Measurements from ENCODE around the gene RANBP3. TPM values are rescaled to one million over a fixed set of nuclear protein-coding genes. Genes with fewer than 3 reads are reported as not detected.

RANBP3 gene
- polyA plus RNA-seq, 1 of the 3 experiments (the other 2 are of a cell fraction), result 84.0 TPM

- 79% methylated on average over 5 of the region's 5 CpGs for WGBS (ENCODE audit: low lambda C conversion rate)
- POLR2A ChIA-PET, result interaction anchor here (0.7 kb wide), 1 partner anchor 34 kb away, joined by 3 read pairs; no protein-coding TSS in a partner anchor
- CTCF ChIA-PET, result interaction anchor here (1.2 to 3.2 kb wide), 6 partner anchors 17 to 143 kb away, joined by 3 to 10 read pairs (median 5); partner anchors contain the start of gene DUS3L
- Histone ChIP-seq H3K9me2 (no peaks in the 10 kb centered on the region), H3K4me3 (ENCODE audit: low read depth in 2 of 2, low read length in 1 of 2) (no peak overlapping the region), H4K20me1 (ENCODE audit: insufficient read depth) (peaks cover 23% of the 10 kb centered on the region; the same call in 1 of the 2 replicates), H3K79me2 (ENCODE audit: insufficient read depth) (peaks cover 21% of the 10 kb centered on the region; the same call in 1 of the 2 replicates), H3K9ac (no peak overlapping the region), H3K9me3 (no peaks in the 10 kb centered on the region), H3K4me1 (ENCODE audit: control insufficient read depth in 1 of 2, insufficient read depth in 2 of 2, low read depth in 1 of 2, low read length in 1 of 2) (peaks cover 13 to 71% of the 10 kb centered on the region in 2 experiments), H3K4me2 (no peak overlapping the region), H3K27ac (ENCODE audit: low read depth in 2 of 2, low read length in 1 of 2) (peak overlapping the region in 1 of 2 experiments; percentile 94; a peak in 2 of 4 replicates), H3K36me3 (replicated peaks in 1 of 2; ENCODE audit: control insufficient read depth in 1 of 2, insufficient read depth in 2 of 2, low read length in 1 of 2) (peaks cover 18 to 40% of the 10 kb centered on the region in 2 experiments), H3K27me3 (ENCODE audit: insufficient read depth) (no peaks in the 10 kb centered on the region), H2AFZ (ENCODE audit: low read depth) (no peak overlapping the region), H3F3A (replicated peaks; ENCODE audit: insufficient read depth) (no peaks in the 10 kb centered on the region)
- peak; percentile 57 for DNase-seq
- TF ChIP-seq IRF3 (IDR thresholded peaks at IDR 0.05; ENCODE audit: low read depth, low read length) (no peak), RCOR1 (IDR thresholded peaks at IDR 0.05; ENCODE audit: low read length) (no peak), ZBTB33 (IDR thresholded peaks at IDR 0.05; ENCODE audit: borderline replicate concordance, low read depth) (no peak), JUND (IDR thresholded peaks at IDR 0.05) (no peak), USF1 (IDR thresholded peaks at IDR 0.05; ENCODE audit: borderline replicate concordance, low read depth) (no peak), TEAD4 (IDR thresholded peaks at IDR 0.05; ENCODE audit: borderline replicate concordance, insufficient read depth) (no peak), REST (IDR thresholded peaks at IDR 0.05; ENCODE audit: low read depth, low read length) (no peak), EZH2phosphoT487 (IDR thresholded peaks at IDR 0.05; ENCODE audit: borderline replicate concordance, low read depth) (no peak), MEF2A (IDR thresholded peaks at IDR 0.05; ENCODE audit: borderline replicate concordance, low read depth) (no peak), RFX5 (IDR thresholded peaks at IDR 0.05; ENCODE audit: low read length) (no peak), CHD2 (IDR thresholded peaks at IDR 0.05; ENCODE audit: low read length, partially characterized antibody) (no peak), SIN3A (IDR thresholded peaks at IDR 0.05; ENCODE audit: borderline replicate concordance, low read depth, low read length) (no peak), TAF1 (IDR thresholded peaks at IDR 0.05; ENCODE audit: borderline replicate concordance, low read depth, low read length) (no peak), SMC3 (IDR thresholded peaks at IDR 0.05; ENCODE audit: low read depth, low read length) (no peak)
Observed at GRCh38 chr19:5934069-5934401, 43.9 kb downstream of the RANBP3 start.
